WTC11 (cell line): ENCODE measurements around the gene CLDN6. TPM values are rescaled to one million over a fixed set of nuclear protein-coding genes. Genes with fewer than 3 reads are reported as not detected.
A peak's percentile ranks its signal among the peaks of the same experiment; 100 is the strongest.

Source experiments
- ATAC-seq: fragments of 200-7000 bp; cut with Tn5 transposase; 2 replicates; pipeline ENCODE4 v1.10.0; 2021; ENCODE audit warnings: mild to moderate bottlenecking, moderate library complexity
- CTCF ChIA-PET: fragments of 300-600 bp; sonication (Branson Sonifier 250); formaldehyde crosslinking; loops from one replicate; lab custom pipeline; 2021; ENCODE audit warnings: antibody characterized with exemption; lab: Charles Lee
- POLR2A ChIA-PET: fragments of 350-600 bp; sonication (Branson Sonifier 250); formaldehyde crosslinking; loops from one replicate; lab custom pipeline; 2021; ENCODE audit warnings: antibody characterized with exemption; lab: Charles Lee
- DNase-seq: peaks from one replicate; pipeline ENCODE4 v3.0.0; 2021; ENCODE audit warnings: low spot score
- H3K27ac Mint-ChIP-seq: 2 replicates; pipeline ENCODE4 v1.8.0; 2021; ENCODE audit warnings: mixed read lengths
- H3K27me3 Mint-ChIP-seq: 2 replicates; pipeline ENCODE4 v1.8.0; 2021; ENCODE audit warnings: low read depth, mild to moderate bottlenecking, moderate library complexity, mixed read lengths
- H3K36me3 Mint-ChIP-seq: 2 replicates; pipeline ENCODE4 v1.8.0; 2021; ENCODE audit warnings: mixed read lengths
- H3K4me1 Mint-ChIP-seq: 2 replicates; pipeline ENCODE4 v1.8.0; 2022; ENCODE audit warnings: mixed read lengths
- H3K4me3 Mint-ChIP-seq: 2 replicates; pipeline ENCODE4 v1.8.0; 2021; ENCODE audit warnings: mild to moderate bottlenecking, moderate library complexity, mixed read lengths
- H3K9me3 Mint-ChIP-seq: 2 replicates; pipeline ENCODE4 v1.8.0; 2021; ENCODE audit warnings: mixed read lengths
- ARID4B ChIP-seq: sonication (generic); formaldehyde crosslinking; IDR thresholded peaks from 2 replicates; pipeline ENCODE4 v1.8.0; 2023; ENCODE audit warnings: missing genetic modification reagents, mild to moderate bottlenecking, borderline replicate concordance
- E2F4 ChIP-seq: sonication (generic); formaldehyde crosslinking; IDR thresholded peaks from 2 replicates; pipeline ENCODE4 v1.8.1; 2022; ENCODE audit warnings: low read depth, mild to moderate bottlenecking, moderate library complexity, missing genetic modification reagents, borderline replicate concordance
- E2F5 ChIP-seq: sonication (generic); formaldehyde crosslinking; IDR thresholded peaks from 2 replicates; pipeline ENCODE4 v1.8.1; 2022; ENCODE audit warnings: mild to moderate bottlenecking, moderate library complexity, missing genetic modification reagents
- ELF4 ChIP-seq: sonication (generic); formaldehyde crosslinking; IDR thresholded peaks from 2 replicates; pipeline ENCODE4 v1.8.1; 2022; ENCODE audit warnings: low read depth, mild to moderate bottlenecking, moderate library complexity, missing genetic modification reagents
- HMGXB4 ChIP-seq: sonication (generic); formaldehyde crosslinking; IDR thresholded peaks from 2 replicates; pipeline ENCODE4 v1.8.1; 2023; ENCODE audit warnings: mild to moderate bottlenecking, moderate library complexity, missing genetic modification reagents
- SP1 ChIP-seq: sonication (generic); formaldehyde crosslinking; conservative IDR thresholded peaks from 2 replicates; pipeline ENCODE4 v1.8.1; 2022; ENCODE audit warnings: missing genetic modification reagents
- TCF7 ChIP-seq: sonication (generic); formaldehyde crosslinking; IDR thresholded peaks from 2 replicates; pipeline ENCODE4 v1.8.0; 2022; ENCODE audit warnings: mild to moderate bottlenecking, low read depth, missing genetic modification reagents, moderate library complexity
- ZBTB21 ChIP-seq: sonication (generic); formaldehyde crosslinking; IDR thresholded peaks from 2 replicates; pipeline ENCODE4 v1.8.1; 2023; ENCODE audit warnings: mild to moderate bottlenecking, missing genetic modification reagents, borderline replicate concordance
- ZNF317 ChIP-seq: sonication (generic); formaldehyde crosslinking; IDR thresholded peaks from 2 replicates; pipeline ENCODE4 v1.8.1; 2023; ENCODE audit warnings: low read depth, mild to moderate bottlenecking, moderate library complexity, missing genetic modification reagents, borderline replicate concordance
- ZNF423 ChIP-seq: fragments of 250-450 bp; sonication (Bioruptor Pico); IDR thresholded peaks from 2 replicates; pipeline ENCODE4 v2.1.2; 2022; ENCODE audit warnings: mild to moderate bottlenecking, moderate library complexity
- ZNF425 ChIP-seq: fragments of 250-450 bp; sonication (Bioruptor Pico); conservative IDR thresholded peaks from 2 replicates; pipeline ENCODE4 v1.9.0; 2021; ENCODE audit warnings: mild to moderate bottlenecking
- total RNA-seq: library from RNA; stranded (reverse); gene quantifications from 3 replicates; pipeline ENCODE4 v1.2.3, GENCODE V29; 2021

CLDN6 gene
- total RNA-seq, 1 experiment from 2014 or later: 746 TPM

GRCh38 chr16:3047387-3047720 lies 29.4 kb upstream of the CLDN6 start:
- peaks cover 10% of the 10 kb centered on the region for H3K36me3 Mint-ChIP-seq
- no peak overlapping the region for H3K27ac Mint-ChIP-seq
- POLR2A ChIA-PET: interaction anchor here (0.8 to 2.5 kb wide), 7 partner anchors 9 to 87 kb away, joined by 3 to 8 read pairs (median 4); partner anchors contain the start of gene ZNF213
- H3K4me1 Mint-ChIP-seq: peaks cover 17% of the 10 kb centered on the region
- peak overlapping the region; percentile 78 for H3K4me3 Mint-ChIP-seq
- TF ChIP-seq TCF7 (CRISPR knock-in tag) (no peak), SP1 (CRISPR knock-in tag) (0 out of 2 replicates have a peak, but pooled peaks have one; percentile 44), E2F4 (CRISPR knock-in tag) (peak; percentile 62; the same call in 1 of the 2 replicates)
- TF ChIP-seq, all 79 proteins: peak for 2
- peaks cover 33% of the 10 kb centered on the region for H3K27me3 Mint-ChIP-seq
- no peak for DNase-seq
- ATAC-seq: peak; percentile 19
- CTCF ChIA-PET: interaction anchor here (0.8 to 5.8 kb wide), 12 partner anchors 8 to 84 kb away, joined by 3 to 86 read pairs (median 5); partner anchors contain the start of gene TNFRSF12A
- 0 out of 2 replicates have a peak, but pooled peaks cover 4% of the 10 kb centered on the region for H3K9me3 Mint-ChIP-seq

- Mint-ChIP-seq H3K27ac (no peak overlapping the region), H3K36me3 (peaks cover 7% of the 10 kb centered on the region), H3K4me1 (peaks cover 13% of the 10 kb centered on the region), H3K9me3 (no peaks in the 10 kb centered on the region), H3K4me3 (peak overlapping the region; percentile 78), H3K27me3 (peaks cover 33% of the 10 kb centered on the region)
- no peak for DNase-seq
- TF ChIP-seq ZNF423 (CRISPR knock-in tag) (0 out of 2 replicates have a peak, but pooled peaks have one; percentile 6), ARID4B (CRISPR knock-in tag) (peak; percentile 50; the same call in 1 of the 2 replicates), ELF4 (CRISPR knock-in tag) (0 out of 2 replicates have a peak, but pooled peaks have one; percentile 56), ZNF317 (0 out of 2 replicates have a peak, but pooled peaks have one; percentile 34), E2F5 (CRISPR knock-in tag) (peak; percentile 26; the same call in 1 of the 2 replicates), HMGXB4 (CRISPR knock-in tag) (peak; percentile 79; the same call in 1 of the 2 replicates), ZNF425 (no peak), ZBTB21 (CRISPR knock-in tag) (no peak)
- ATAC-seq: peak; percentile 22
- POLR2A ChIA-PET: interaction anchor here (0.8 to 2.5 kb wide), 7 partner anchors 9 to 88 kb away, joined by 3 to 8 read pairs (median 4); partner anchors contain the start of gene ZNF213
- CTCF ChIA-PET: interaction anchor here (0.6 to 5.8 kb wide), 12 partner anchors 8 to 130 kb away, joined by 3 to 86 read pairs (median 5); partner anchors contain the start of gene TNFRSF12A
Measured at GRCh38 chr16:3046641-3047386, 28.8 kb upstream of the CLDN6 start.
